ENCODE data around the gene KATNAL1. TPM values are rescaled to one million over a fixed set of nuclear protein-coding genes. Genes with fewer than 3 reads are reported as not detected.

Gene KATNAL1
- total RNA-seq, 1 experiment from 2014 or later = 14.2 TPM

DNA sequence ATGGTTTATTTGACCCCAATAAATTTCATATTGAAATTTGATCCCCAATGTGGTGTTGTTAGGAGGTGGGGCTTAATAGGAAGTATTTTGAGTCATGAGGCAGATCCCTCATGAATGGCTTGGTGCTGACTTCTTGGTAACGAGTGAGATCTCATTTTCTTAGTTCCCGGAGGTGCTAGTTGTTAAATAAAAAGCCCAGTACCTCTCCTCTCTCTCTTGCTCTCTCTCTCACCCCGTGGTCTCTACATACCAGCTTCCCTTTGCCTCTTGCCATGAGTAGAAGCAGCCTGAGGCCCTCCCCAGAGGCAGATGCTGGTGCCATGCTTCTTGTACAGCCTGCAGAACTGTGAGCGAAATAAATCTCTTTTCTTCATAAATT, 39.4 kb upstream of the KATNAL1 start:
- no peak overlapping the region for H3K4me3 Mint-ChIP-seq
- TF ChIP-seq FOXP1 (CRISPR knock-in tag; IDR thresholded peaks at IDR 0.05; ENCODE audit: borderline replicate concordance) (no peak), JUN (CRISPR knock-in tag; IDR thresholded peaks at IDR 0.05) (no peak), PRDM15 (CRISPR knock-in tag; IDR thresholded peaks at IDR 0.05) (no peak), CREB1 (CRISPR knock-in tag; IDR thresholded peaks at IDR 0.05) (no peak)
- TF ChIP-seq, protein P1, sequence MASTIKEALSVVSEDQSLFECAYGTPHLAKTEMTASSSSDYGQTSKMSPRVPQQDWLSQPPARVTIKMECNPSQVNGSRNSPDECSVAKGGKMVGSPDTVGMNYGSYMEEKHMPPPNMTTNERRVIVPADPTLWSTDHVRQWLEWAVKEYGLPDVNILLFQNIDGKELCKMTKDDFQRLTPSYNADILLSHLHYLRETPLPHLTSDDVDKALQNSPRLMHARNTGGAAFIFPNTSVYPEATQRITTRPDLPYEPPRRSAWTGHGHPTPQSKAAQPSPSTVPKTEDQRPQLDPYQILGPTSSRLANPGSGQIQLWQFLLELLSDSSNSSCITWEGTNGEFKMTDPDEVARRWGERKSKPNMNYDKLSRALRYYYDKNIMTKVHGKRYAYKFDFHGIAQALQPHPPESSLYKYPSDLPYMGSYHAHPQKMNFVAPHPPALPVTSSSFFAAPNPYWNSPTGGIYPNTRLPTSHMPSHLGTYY (CRISPR knock-in tag; IDR thresholded peaks at IDR 0.05) = no peak
- TF ChIP-seq, protein P2, sequence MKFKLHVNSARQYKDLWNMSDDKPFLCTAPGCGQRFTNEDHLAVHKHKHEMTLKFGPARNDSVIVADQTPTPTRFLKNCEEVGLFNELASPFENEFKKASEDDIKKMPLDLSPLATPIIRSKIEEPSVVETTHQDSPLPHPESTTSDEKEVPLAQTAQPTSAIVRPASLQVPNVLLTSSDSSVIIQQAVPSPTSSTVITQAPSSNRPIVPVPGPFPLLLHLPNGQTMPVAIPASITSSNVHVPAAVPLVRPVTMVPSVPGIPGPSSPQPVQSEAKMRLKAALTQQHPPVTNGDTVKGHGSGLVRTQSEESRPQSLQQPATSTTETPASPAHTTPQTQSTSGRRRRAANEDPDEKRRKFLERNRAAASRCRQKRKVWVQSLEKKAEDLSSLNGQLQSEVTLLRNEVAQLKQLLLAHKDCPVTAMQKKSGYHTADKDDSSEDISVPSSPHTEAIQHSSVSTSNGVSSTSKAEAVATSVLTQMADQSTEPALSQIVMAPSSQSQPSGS (CRISPR knock-in tag; IDR thresholded peaks at IDR 0.05; ENCODE audit: borderline replicate concordance, low read depth) = no peak
- peaks cover under 1% of the 10 kb centered on the region; the same call in 1 of the 2 replicates for H3K36me3 Mint-ChIP-seq
- POLR2A ChIA-PET = no interaction called here
- no peak overlapping the region for H3K27ac Mint-ChIP-seq
- CTCF ChIA-PET = no interaction called here
- peaks cover under 1% of the 10 kb centered on the region for H3K9me3 Mint-ChIP-seq
- no peaks in the 10 kb centered on the region for H3K4me1 Mint-ChIP-seq
- ATAC-seq (no peak), DNase-seq (ENCODE audit: low spot score) (no peak)
- H3K27me3 Mint-ChIP-seq (ENCODE audit: low read depth) = no peaks in the 10 kb centered on the region

- no peaks in the 10 kb centered on the region for H3K9me3 Mint-ChIP-seq
- POLR2A ChIA-PET = no interaction called here
- no peak overlapping the region for H3K27ac Mint-ChIP-seq
- CTCF ChIA-PET = no interaction called here
- no peaks in the 10 kb centered on the region for H3K4me1 Mint-ChIP-seq
- no peak overlapping the region for H3K4me3 Mint-ChIP-seq
- H3K27me3 Mint-ChIP-seq (ENCODE audit: low read depth) = no peaks in the 10 kb centered on the region
- ATAC-seq = no peak; the same call in 1 of the 2 replicates
- no peak for DNase-seq (ENCODE audit: low spot score)
- no peaks in the 10 kb centered on the region for H3K36me3 Mint-ChIP-seq
- TF ChIP-seq ZNF138 (CRISPR knock-in tag; conservative IDR thresholded peaks at IDR 0.05) (no peak), MYBL2 (CRISPR knock-in tag; IDR thresholded peaks at IDR 0.05) (no peak), TEAD4 (CRISPR knock-in tag; IDR thresholded peaks at IDR 0.05) (no peak), ZNF416 (CRISPR knock-in tag; IDR thresholded peaks at IDR 0.05) (no peak), GABPB1 (CRISPR knock-in tag; IDR thresholded peaks at IDR 0.05) (no peak), ZNF423 (CRISPR knock-in tag; IDR thresholded peaks at IDR 0.05) (no peak), SP1 (CRISPR knock-in tag; conservative IDR thresholded peaks at IDR 0.05) (no peak), ATF1 (CRISPR knock-in tag; IDR thresholded peaks at IDR 0.05) (no peak), JAZF1 (CRISPR knock-in tag; IDR thresholded peaks at IDR 0.05) (no peak), USF2 (CRISPR knock-in tag; IDR thresholded peaks at IDR 0.05) (no peak), TP53 (CRISPR knock-in tag; IDR thresholded peaks at IDR 0.05) (no peak), PRDM15 (CRISPR knock-in tag; IDR thresholded peaks at IDR 0.05) (no peak), SMAD4 (CRISPR knock-in tag; IDR thresholded peaks at IDR 0.05) (no peak)
- TF ChIP-seq, protein P3, sequence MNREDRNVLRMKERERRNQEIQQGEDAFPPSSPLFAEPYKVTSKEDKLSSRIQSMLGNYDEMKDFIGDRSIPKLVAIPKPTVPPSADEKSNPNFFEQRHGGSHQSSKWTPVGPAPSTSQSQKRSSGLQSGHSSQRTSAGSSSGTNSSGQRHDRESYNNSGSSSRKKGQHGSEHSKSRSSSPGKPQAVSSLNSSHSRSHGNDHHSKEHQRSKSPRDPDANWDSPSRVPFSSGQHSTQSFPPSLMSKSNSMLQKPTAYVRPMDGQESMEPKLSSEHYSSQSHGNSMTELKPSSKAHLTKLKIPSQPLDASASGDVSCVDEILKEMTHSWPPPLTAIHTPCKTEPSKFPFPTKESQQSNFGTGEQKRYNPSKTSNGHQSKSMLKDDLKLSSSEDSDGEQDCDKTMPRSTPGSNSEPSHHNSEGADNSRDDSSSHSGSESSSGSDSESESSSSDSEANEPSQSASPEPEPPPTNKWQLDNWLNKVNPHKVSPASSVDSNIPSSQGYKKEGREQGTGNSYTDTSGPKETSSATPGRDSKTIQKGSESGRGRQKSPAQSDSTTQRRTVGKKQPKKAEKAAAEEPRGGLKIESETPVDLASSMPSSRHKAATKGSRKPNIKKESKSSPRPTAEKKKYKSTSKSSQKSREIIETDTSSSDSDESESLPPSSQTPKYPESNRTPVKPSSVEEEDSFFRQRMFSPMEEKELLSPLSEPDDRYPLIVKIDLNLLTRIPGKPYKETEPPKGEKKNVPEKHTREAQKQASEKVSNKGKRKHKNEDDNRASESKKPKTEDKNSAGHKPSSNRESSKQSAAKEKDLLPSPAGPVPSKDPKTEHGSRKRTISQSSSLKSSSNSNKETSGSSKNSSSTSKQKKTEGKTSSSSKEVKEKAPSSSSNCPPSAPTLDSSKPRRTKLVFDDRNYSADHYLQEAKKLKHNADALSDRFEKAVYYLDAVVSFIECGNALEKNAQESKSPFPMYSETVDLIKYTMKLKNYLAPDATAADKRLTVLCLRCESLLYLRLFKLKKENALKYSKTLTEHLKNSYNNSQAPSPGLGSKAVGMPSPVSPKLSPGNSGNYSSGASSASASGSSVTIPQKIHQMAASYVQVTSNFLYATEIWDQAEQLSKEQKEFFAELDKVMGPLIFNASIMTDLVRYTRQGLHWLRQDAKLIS (CRISPR knock-in tag; IDR thresholded peaks at IDR 0.05; ENCODE audit: borderline replicate concordance) = no peak
- TF ChIP-seq, protein P1 (CRISPR knock-in tag; IDR thresholded peaks at IDR 0.05) = no peak
Observed at GRCh38 chr13:30346153-30346788, 38.9 kb upstream of the KATNAL1 start.

Measured in WTC11 (cell line).